ENCODE results near the gene NCBP3.

DNA sequence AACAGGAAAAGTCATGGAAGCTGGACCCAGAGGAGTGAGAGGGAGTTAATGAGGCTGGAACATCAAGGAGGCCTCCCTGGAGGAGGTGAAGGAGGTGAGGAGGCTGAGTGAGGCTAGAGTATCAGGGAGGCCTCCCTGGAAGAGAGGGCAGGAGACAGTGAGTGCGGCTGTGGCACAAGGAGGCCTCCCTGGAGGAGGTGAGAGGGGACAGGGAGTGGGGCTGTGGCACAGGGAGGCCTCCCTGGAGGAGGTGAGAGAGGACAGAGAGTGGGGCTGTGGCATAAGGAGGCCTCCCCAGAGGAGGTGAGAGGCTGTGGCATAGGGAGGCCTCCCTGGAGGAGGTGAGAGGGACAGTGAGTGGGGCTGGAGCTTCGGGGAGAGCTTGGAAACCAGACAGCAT lies 41.3 kb upstream of the NCBP3 start:
- TF ChIP-seq, protein P1, sequence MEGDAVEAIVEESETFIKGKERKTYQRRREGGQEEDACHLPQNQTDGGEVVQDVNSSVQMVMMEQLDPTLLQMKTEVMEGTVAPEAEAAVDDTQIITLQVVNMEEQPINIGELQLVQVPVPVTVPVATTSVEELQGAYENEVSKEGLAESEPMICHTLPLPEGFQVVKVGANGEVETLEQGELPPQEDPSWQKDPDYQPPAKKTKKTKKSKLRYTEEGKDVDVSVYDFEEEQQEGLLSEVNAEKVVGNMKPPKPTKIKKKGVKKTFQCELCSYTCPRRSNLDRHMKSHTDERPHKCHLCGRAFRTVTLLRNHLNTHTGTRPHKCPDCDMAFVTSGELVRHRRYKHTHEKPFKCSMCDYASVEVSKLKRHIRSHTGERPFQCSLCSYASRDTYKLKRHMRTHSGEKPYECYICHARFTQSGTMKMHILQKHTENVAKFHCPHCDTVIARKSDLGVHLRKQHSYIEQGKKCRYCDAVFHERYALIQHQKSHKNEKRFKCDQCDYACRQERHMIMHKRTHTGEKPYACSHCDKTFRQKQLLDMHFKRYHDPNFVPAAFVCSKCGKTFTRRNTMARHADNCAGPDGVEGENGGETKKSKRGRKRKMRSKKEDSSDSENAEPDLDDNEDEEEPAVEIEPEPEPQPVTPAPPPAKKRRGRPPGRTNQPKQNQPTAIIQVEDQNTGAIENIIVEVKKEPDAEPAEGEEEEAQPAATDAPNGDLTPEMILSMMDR (IDR thresholded peaks at IDR 0.05): no peak
- no peak for TF ChIP-seq POLR2A (IDR thresholded peaks at IDR 0.05)

Data from Peyer's patch (tissue), 4 donors.